ENCODE results near the gene C4orf17.

DNA sequence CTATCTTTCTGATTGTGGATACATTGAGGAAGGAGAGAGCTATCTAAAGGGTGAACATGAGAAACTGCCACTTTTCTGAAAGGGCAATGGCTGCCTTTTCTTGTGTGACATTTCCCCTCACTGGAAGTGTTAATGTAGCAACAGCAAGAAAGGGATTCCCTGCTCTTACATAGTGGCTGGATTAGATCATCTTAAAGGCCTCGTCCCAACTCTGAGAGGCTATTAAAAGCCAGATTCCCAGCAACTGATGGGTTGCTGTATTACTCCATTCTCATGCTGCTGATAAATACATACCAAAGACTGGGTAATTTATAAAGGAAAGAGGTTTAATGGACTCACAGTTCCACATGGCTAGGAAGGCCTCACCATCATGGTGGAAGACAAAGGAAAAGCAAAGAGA lies 41.9 kb upstream of the C4orf17 start:
- TF ChIP-seq, protein P1, sequence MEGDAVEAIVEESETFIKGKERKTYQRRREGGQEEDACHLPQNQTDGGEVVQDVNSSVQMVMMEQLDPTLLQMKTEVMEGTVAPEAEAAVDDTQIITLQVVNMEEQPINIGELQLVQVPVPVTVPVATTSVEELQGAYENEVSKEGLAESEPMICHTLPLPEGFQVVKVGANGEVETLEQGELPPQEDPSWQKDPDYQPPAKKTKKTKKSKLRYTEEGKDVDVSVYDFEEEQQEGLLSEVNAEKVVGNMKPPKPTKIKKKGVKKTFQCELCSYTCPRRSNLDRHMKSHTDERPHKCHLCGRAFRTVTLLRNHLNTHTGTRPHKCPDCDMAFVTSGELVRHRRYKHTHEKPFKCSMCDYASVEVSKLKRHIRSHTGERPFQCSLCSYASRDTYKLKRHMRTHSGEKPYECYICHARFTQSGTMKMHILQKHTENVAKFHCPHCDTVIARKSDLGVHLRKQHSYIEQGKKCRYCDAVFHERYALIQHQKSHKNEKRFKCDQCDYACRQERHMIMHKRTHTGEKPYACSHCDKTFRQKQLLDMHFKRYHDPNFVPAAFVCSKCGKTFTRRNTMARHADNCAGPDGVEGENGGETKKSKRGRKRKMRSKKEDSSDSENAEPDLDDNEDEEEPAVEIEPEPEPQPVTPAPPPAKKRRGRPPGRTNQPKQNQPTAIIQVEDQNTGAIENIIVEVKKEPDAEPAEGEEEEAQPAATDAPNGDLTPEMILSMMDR (IDR thresholded peaks at IDR 0.05) = no peak
- no peak for TF ChIP-seq POLR2A (IDR thresholded peaks at IDR 0.05)
